ENCODE results near the gene LRRC9. TPM values are rescaled to one million over a fixed set of nuclear protein-coding genes. Genes with fewer than 3 reads are reported as not detected.

The LRRC9 gene
- total RNA-seq, 1 experiment from 2014 or later: 0.77 TPM

GRCh38 chr14:59913187-59913586 lies 6.8 kb upstream of the LRRC9 start:
- Histone ChIP-seq H3K9ac (ENCODE audit: extremely low read depth, insufficient read length, low read length) (no peak overlapping the region), H3K18ac (ENCODE audit: insufficient read length, low read depth, low read length) (no peak overlapping the region), H2BK15ac (ENCODE audit: low read depth, low read length) (no peak overlapping the region), H4K8ac (replicated peaks; ENCODE audit: insufficient read length, low read depth, low read length) (no peak overlapping the region), H3K9me3 (ENCODE audit: control insufficient read depth, low read depth, low read length) (no peaks in the 10 kb centered on the region), H3K79me1 (ENCODE audit: insufficient read depth, low read depth, low read length, poor library complexity, severe bottlenecking) (no peaks in the 10 kb centered on the region), H2BK5ac (ENCODE audit: insufficient read length, low read length) (no peak overlapping the region), H4K20me1 (ENCODE audit: control insufficient read depth, insufficient read depth, insufficient read length) (no peaks in the 10 kb centered on the region), H3K23ac (ENCODE audit: insufficient read length, low read depth, low read length) (no peak overlapping the region), H3K27ac (ENCODE audit: insufficient read length, low read depth, low read length) (no peak overlapping the region), H2BK20ac (ENCODE audit: low read depth, low read length, poor library complexity, severe bottlenecking) (no peak overlapping the region), H3K56ac (ENCODE audit: insufficient read length, low read depth, low read length) (no peak overlapping the region), H3K27me3 (ENCODE audit: insufficient read depth, low read length) (no peaks in the 10 kb centered on the region), H4K5ac (ENCODE audit: insufficient read length, low read depth, low read length) (no peak overlapping the region), H3T11ph (ENCODE audit: low read length) (no peak overlapping the region), H2AK5ac (ENCODE audit: insufficient read length, low read length) (no peak overlapping the region), H3K14ac (ENCODE audit: insufficient read depth, low read length) (no peak overlapping the region), H3K79me2 (ENCODE audit: insufficient read depth, low read length) (no peaks in the 10 kb centered on the region), H3K4ac (ENCODE audit: low read depth, low read length) (no peak overlapping the region), H2AFZ (ENCODE audit: low read length) (no peak overlapping the region), H3K4me2 (ENCODE audit: insufficient read depth, insufficient read length, low read length) (no peak overlapping the region), H2BK12ac (ENCODE audit: insufficient read length, low read depth, low read length) (no peak overlapping the region), H3K4me1 (ENCODE audit: insufficient read depth, low read length) (no peaks in the 10 kb centered on the region), H2BK120ac (ENCODE audit: low read depth, low read length, poor library complexity, severe bottlenecking) (no peak overlapping the region), H4K91ac (ENCODE audit: insufficient read length, low read depth, low read length) (no peak overlapping the region), H3K23me2 (ENCODE audit: insufficient read length, low read depth, low read length, poor library complexity, severe bottlenecking) (no peaks in the 10 kb centered on the region)
- Mint-ChIP-seq H3K36me3 (ENCODE audit: insufficient read depth in 1 of 3, low read depth in 3 of 3) (peaks cover 4 to 20% (median 7%) of the 10 kb centered on the region in 3 experiments), H3K9me3 (peaks cover 0 to 2% of the 10 kb centered on the region in 2 experiments; a peak in 2 of 5 replicates), H3K27me3 (ENCODE audit: low read depth) (no peaks in the 10 kb centered on the region; the same call in 1 of the 2 replicates), H3K4me3 (no peak overlapping the region), H3K27ac (no peak overlapping the region), H3K4me1 (peaks cover 8 to 11% of the 10 kb centered on the region in 2 experiments)
- TF ChIP-seq CTCF (conservative IDR thresholded peaks at IDR 0.05): no peak
- WGBS (ENCODE audit: extremely low coverage, insufficient read length, low lambda C conversion rate): no CpG with 5 or more reads among the region's 1 CpG
- DNase-seq: no peak
